Lung (tissue), 12 donors: ENCODE data around the gene GSG1L2. TPM values are rescaled to one million over a fixed set of nuclear protein-coding genes. Genes with fewer than 3 reads are reported as not detected.
A peak's percentile ranks its signal among the peaks of the same experiment; 100 is the strongest.

Experiments used
- ATAC-seq: fragments of 200-7000 bp; cut with Tn5 transposase; one replicate; pipeline ENCODE4 v1.9.1; 2020; ENCODE audit warnings: moderate number of reproducible peaks; ENCODE audit not compliant: insufficient read depth, low FRiP score
- DNase-seq, 3 donors: peaks; one replicate each; pipeline ENCODE4 v3.0.0-alpha.2; 2013 to 2017
- H3K27ac ChIP-seq, 2 donors: one replicate each; pipeline ENCODE4 v1.5.1; 2013; ENCODE audit warnings: mild to moderate bottlenecking in 2 of 2, moderate library complexity in 2 of 2, control low read depth in 1 of 2, inconsistent platforms in 1 of 2, low read depth in 1 of 2, low read length in 1 of 2
- H3K27me3 ChIP-seq, 3 donors: one replicate each; pipeline ENCODE4 v1.5.1; 2013; ENCODE audit warnings: low read length in 2 of 3; ENCODE audit not compliant: control insufficient read depth in 3 of 3, insufficient read depth in 3 of 3
- H3K36me3 ChIP-seq, 4 donors: one replicate each; pipeline ENCODE4 v1.5.1; 2013; ENCODE audit warnings: low read length in 4 of 4, mild to moderate bottlenecking in 1 of 4, moderate library complexity in 1 of 4; ENCODE audit not compliant: control insufficient read depth in 4 of 4, insufficient read depth in 4 of 4
- H3K4me1 ChIP-seq, 5 donors: one replicate each; pipeline ENCODE4 v1.5.1; 2013; ENCODE audit warnings: low read length in 5 of 5, mild to moderate bottlenecking in 2 of 5, moderate library complexity in 1 of 5; ENCODE audit not compliant: control insufficient read depth in 5 of 5, insufficient read depth in 5 of 5
- H3K4me3 ChIP-seq: one replicate; pipeline ENCODE4 v1.5.1; 2013; ENCODE audit warnings: mild to moderate bottlenecking, control low read depth, moderate library complexity
- H3K9ac ChIP-seq, 2 donors: one replicate each; pipeline ENCODE4 v1.5.1; 2013; ENCODE audit warnings: low read length in 2 of 2, control low read depth in 1 of 2; ENCODE audit not compliant: insufficient read depth in 1 of 2
- H3K9me3 ChIP-seq, 4 donors: one replicate each; pipeline ENCODE4 v1.5.1; 2013; ENCODE audit warnings: low read length in 3 of 4, mild to moderate bottlenecking in 1 of 4, moderate library complexity in 1 of 4; ENCODE audit not compliant: control insufficient read depth in 4 of 4, insufficient read depth in 3 of 4
- WGBS, 2 donors: extraction: QIAGEN DNeasy Blood & Tissue Kit; methylation state at CpG; one replicate each; pipeline ENCODE4 v1.1.7; 2013; 5-methylcytosine and 5-hydroxymethylcytosine counted together
- polyA plus RNA-seq, 2 donors: library from polyadenylated mRNA; stranded (reverse); fragments of 200-250 nt; gene quantifications; one replicate each; pipeline ENCODE4 v1.2.1, GENCODE V29; 2013
- total RNA-seq, 2 donors: library from RNA; depleted of rRNA in 1 of 2; stranded (reverse); fragments of >200 nt in 1 of 2; gene quantifications; one replicate each; pipeline ENCODE4 v1.2.1, GENCODE V29; 2014 to 2021
- TF ChIP-seq, protein P1 (sequence below): IDR thresholded peaks from 2 replicates; pipeline ENCODE4 v1.5.1; 2012; ENCODE audit warnings: mild to moderate bottlenecking; ENCODE audit errors: control extremely low read depth, extremely low read depth
- donor health status: control.
- donor health status: control.
- donor health status: Bipolar disorder and iron deficiency.
- donor health status: healthy.
- donor health status: DM: yes; HTN: yes; CAD: no.

GSG1L2 gene
- total and polyA plus RNA-seq, 4 donors = not detected

DNA sequence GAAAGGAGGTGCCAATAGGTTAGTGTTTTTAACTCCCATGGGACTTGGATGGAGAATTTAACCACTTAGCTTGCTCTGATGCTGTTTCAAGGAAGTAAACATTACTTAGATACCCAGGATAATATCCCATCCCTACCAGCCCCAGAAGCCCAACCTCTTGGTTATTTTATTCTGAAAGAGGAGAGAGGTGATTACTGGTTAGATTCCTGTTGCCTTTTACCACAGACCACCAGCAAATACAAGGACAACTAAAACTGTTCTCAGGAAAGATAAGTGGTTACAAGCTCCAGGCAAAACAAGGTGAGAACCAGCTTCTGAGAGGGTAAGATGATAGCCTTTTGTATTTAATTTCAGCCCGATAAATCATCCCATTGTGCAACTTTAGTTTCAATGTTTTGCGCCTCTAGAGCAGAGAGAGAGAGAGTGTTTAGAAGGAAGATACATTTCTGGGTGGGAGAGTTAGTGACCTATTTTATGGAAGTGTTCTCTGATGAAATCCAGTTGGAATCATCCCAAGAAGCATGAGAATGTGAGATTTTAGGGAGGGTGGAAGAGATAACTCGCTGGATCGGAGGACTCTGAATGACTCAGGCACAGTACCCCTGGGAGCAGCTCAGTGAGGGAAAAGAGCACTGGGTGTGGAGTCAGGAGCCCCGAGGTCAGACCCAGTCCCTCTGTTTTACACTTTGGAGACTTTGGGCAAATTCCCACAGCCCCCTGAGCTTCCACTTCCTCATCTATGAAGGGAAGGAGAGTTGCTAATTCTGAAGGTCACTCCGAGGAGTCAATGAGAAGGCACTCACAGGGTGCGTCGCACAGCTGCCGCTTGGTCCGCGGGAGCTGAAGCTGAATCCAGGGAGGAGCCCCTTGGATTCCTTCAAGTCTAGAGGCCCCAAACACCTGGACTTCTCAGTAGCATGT is 15.9 kb upstream of the GSG1L2 start:
- TF ChIP-seq, protein P1, sequence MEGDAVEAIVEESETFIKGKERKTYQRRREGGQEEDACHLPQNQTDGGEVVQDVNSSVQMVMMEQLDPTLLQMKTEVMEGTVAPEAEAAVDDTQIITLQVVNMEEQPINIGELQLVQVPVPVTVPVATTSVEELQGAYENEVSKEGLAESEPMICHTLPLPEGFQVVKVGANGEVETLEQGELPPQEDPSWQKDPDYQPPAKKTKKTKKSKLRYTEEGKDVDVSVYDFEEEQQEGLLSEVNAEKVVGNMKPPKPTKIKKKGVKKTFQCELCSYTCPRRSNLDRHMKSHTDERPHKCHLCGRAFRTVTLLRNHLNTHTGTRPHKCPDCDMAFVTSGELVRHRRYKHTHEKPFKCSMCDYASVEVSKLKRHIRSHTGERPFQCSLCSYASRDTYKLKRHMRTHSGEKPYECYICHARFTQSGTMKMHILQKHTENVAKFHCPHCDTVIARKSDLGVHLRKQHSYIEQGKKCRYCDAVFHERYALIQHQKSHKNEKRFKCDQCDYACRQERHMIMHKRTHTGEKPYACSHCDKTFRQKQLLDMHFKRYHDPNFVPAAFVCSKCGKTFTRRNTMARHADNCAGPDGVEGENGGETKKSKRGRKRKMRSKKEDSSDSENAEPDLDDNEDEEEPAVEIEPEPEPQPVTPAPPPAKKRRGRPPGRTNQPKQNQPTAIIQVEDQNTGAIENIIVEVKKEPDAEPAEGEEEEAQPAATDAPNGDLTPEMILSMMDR = no peak
- Histone ChIP-seq H3K4me1 (peaks cover 0 to 26% (median 19%) of the 10 kb centered on the region in 5 donors), H3K27ac (no peak overlapping the region), H3K9me3 (no peaks in the 10 kb centered on the region), H3K9ac (peak overlapping the region in 1 of 2 donors; percentile 38), H3K36me3 (no peaks in the 10 kb centered on the region), H3K27me3 (no peaks in the 10 kb centered on the region), H3K4me3 (no peak overlapping the region)
- ATAC-seq (peak; percentile 36), DNase-seq (peak; percentile 31 to 94 (median 91))
- 70 to 79% methylated on average over 11 of the region's 11 CpGs for WGBS, 2 donors

DNA sequence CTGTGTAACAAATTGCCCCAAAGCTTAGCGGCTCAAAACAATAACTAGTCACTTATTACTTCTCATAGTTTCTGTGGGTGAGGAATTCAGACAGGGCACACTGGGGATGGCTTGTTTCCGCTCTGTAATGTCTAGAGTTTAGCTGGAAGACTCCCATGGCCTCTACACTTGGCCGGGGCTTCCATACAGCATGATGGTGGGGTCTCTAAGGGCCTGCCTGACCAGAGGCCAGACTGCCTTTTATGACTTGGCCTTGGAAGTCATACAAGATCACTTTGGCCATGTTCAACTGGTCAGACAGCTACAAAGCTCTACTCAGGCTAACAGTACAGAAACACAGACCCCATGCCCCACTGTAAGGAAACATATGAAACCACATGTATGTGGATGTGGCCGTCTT is 12.0 kb upstream of the GSG1L2 start:
- H3K27me3 ChIP-seq = no peaks in the 10 kb centered on the region
- DNase-seq (no peak), ATAC-seq (no peak)
- no peak overlapping the region for H3K27ac ChIP-seq
- no peak overlapping the region for H3K4me3 ChIP-seq
- H3K9ac ChIP-seq = no peak overlapping the region
- WGBS, 2 donors = 93 to 96% methylated on average over 4 of the region's 4 CpGs
- no peaks in the 10 kb centered on the region for H3K36me3 ChIP-seq
- H3K4me1 ChIP-seq = peaks cover 0 to 34% (median 6%) of the 10 kb centered on the region in 5 donors
- peaks cover 0 to 3% (median 0%) of the 10 kb centered on the region in 4 donors for H3K9me3 ChIP-seq
- TF ChIP-seq, protein P1 = no peak

DNA sequence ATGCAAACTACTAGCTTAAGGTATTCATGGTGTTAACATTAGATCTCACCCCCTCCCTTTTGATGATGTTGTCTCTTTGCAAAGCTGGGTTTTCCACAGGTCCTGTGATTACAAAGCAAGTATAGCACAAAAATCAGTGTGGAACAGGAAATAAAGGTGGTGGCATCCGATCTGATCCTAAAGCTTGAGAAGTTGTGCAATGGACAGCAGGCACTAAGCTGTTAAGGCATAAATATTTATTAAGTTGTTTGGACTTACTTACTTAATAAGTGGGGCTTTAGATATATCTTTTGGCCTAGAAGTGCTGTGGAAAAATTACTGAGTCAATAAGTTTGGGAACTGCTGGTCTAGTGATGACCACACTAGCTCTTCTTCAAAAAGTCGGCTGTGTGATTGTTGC is 8.8 kb upstream of the GSG1L2 start:
- peaks cover 0 to 3% (median 0%) of the 10 kb centered on the region in 4 donors for H3K9me3 ChIP-seq
- TF ChIP-seq, protein P1 = no peak
- H3K27ac ChIP-seq = no peak overlapping the region
- no peak overlapping the region for H3K9ac ChIP-seq
- ATAC-seq = no peak
- DNase-seq = peak in 2 of 3 donors; percentile 39 to 60
- no peaks in the 10 kb centered on the region for H3K36me3 ChIP-seq
- H3K27me3 ChIP-seq = no peaks in the 10 kb centered on the region
- no peak overlapping the region for H3K4me3 ChIP-seq
- peaks cover 0 to 41% (median 0%) of the 10 kb centered on the region in 5 donors for H3K4me1 ChIP-seq
- WGBS, 2 donors = 75 to 89% methylated on average over 2 of the region's 2 CpGs
